OCI-LY3 (cell line): ENCODE measurements around the gene WDR77.

Source experiments
- H2AFZ ChIP-seq: fragments of 200-600, 300-600 bp; shearing (Covaris generic); 2 replicates; pipeline ENCODE4 v1.6.0; 2014; ENCODE audit warnings: antibody characterized with exemption, low read depth, low read length
- H3K27ac ChIP-seq: fragments of 200-600, 300-600 bp; sonication (generic); 2 replicates; pipeline ENCODE4 v1.5.1; 2014; ENCODE audit warnings: mild to moderate bottlenecking, low read length, moderate library complexity, mixed read lengths
- H3K27me3 ChIP-seq: fragments of 200-600, 300-600 bp; sonication (generic); 2 replicates; pipeline ENCODE4 v1.6.1; 2014; ENCODE audit warnings: low read depth, low read length, mixed read lengths
- H3K36me3 ChIP-seq: fragments of 200-600, 300-600 bp; sonication (generic); replicated peaks from 2 replicates; pipeline ENCODE3; 2014; ENCODE audit warnings: low read depth, low read length, mixed read lengths
- H3K4me1 ChIP-seq: fragments of 300-600, 200-600 bp; sonication (generic); 2 replicates; pipeline ENCODE4 v1.6.1; 2014; ENCODE audit warnings: low read length, mixed read lengths
- H3K4me2 ChIP-seq: fragments of 200-600, 300-600 bp; sonication (generic); 2 replicates; pipeline ENCODE4 v1.6.1; 2014; ENCODE audit warnings: low read length, mixed read lengths
- H3K4me3 ChIP-seq: fragments of 300-600, 200-600 bp; sonication (generic); 2 replicates; pipeline ENCODE4 v1.5.1; 2014; ENCODE audit warnings: antibody characterized with exemption, mild to moderate bottlenecking, low read length, moderate library complexity
- H3K79me2 ChIP-seq: fragments of 300-600, 200-600 bp; shearing (Covaris generic); 2 replicates; pipeline ENCODE4 v1.6.1; 2014; ENCODE audit warnings: mild to moderate bottlenecking, low read length, mixed read lengths
- H3K9ac ChIP-seq: fragments of 300-600, 200-600 bp; shearing (Covaris generic); 2 replicates; pipeline ENCODE4 v1.6.0; 2014; ENCODE audit warnings: mild to moderate bottlenecking, low read length, moderate library complexity
- H3K9me3 ChIP-seq: fragments of 200-600, 300-600 bp; shearing (Covaris generic); 2 replicates; pipeline ENCODE4 v1.6.1; 2014; ENCODE audit warnings: low read length, mixed read lengths; ENCODE audit not compliant: insufficient read depth
- H4K20me1 ChIP-seq: fragments of 200-600, 300-600 bp; sonication (generic); 2 replicates; pipeline ENCODE4 v1.6.1; 2016; ENCODE audit warnings: low read length, mixed read lengths; ENCODE audit not compliant: insufficient read depth
- EZH2phosphoT487 ChIP-seq: fragments of 200-600 bp; shearing (Covaris generic); IDR thresholded peaks from 2 replicates; pipeline ENCODE4 v1.6.1; 2018; ENCODE audit warnings: antibody characterized with exemption, mixed run types, low read depth
- TF ChIP-seq, protein P1 (sequence below): fragments of 200-600, 300-600 bp; sonication (generic); IDR thresholded peaks from 2 replicates; pipeline ENCODE4 v1.5.1; 2014; ENCODE audit warnings: antibody characterized with exemption, low read length, low read depth

The WDR77 gene

DNA sequence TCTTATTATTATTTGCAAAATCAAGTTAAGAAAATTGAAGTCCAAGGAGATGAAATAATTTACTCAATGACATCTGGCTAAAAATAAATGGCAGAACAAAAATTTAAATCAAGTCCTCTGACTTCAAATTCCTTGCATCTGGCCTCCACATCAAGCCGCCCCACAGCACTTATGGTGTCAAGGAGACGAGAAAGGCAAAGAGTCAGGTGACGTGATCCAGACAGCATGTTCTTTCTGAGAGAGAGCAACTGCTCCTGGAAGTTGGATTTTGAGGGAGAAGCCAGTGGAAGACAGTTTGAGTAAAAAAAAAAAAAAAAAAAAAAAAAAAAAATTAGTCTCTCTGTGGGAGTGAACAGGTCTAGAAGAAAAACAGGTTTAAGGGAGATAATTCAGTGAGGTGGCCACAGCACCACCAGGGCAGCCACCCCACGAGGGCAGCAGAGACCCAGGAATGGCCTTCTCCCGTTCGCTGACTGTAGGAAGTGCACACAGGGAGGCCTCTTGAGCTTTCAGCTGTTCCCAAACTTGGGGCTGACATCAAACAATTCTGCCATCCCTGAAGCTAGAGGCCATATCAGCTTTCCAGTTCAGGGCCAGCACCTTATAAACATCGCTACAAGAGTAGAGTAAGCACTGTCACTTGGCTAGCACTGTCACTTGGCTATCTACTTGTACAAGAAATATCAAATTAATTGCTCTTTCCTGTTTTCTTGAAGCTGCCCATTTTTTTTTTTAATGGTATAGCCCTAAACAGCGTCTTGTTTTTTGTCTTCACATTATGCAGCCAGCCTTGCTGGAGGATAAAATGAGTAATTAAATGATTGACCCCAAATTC is 32.5 kb upstream of the WDR77 start:
- TF ChIP-seq, protein P1, sequence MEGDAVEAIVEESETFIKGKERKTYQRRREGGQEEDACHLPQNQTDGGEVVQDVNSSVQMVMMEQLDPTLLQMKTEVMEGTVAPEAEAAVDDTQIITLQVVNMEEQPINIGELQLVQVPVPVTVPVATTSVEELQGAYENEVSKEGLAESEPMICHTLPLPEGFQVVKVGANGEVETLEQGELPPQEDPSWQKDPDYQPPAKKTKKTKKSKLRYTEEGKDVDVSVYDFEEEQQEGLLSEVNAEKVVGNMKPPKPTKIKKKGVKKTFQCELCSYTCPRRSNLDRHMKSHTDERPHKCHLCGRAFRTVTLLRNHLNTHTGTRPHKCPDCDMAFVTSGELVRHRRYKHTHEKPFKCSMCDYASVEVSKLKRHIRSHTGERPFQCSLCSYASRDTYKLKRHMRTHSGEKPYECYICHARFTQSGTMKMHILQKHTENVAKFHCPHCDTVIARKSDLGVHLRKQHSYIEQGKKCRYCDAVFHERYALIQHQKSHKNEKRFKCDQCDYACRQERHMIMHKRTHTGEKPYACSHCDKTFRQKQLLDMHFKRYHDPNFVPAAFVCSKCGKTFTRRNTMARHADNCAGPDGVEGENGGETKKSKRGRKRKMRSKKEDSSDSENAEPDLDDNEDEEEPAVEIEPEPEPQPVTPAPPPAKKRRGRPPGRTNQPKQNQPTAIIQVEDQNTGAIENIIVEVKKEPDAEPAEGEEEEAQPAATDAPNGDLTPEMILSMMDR: peak; percentile 80
- TF ChIP-seq EZH2phosphoT487: no peak
- no peak overlapping the region for H3K4me3 ChIP-seq
- H3K27ac ChIP-seq: peak overlapping the region; percentile 48; the same call in 1 of the 2 replicates
- H3K4me2 ChIP-seq: peak overlapping the region; percentile 62
- 0 out of 2 replicates have a peak overlapping the region, but pooled peaks have one; percentile 23 for H2AFZ ChIP-seq
- H3K9me3 ChIP-seq: no peaks in the 10 kb centered on the region
- peak overlapping the region; percentile 14; the same call in 1 of the 2 replicates for H3K9ac ChIP-seq
- H3K36me3 ChIP-seq: no peaks in the 10 kb centered on the region
- H3K27me3 ChIP-seq: no peaks in the 10 kb centered on the region
- no peaks in the 10 kb centered on the region for H4K20me1 ChIP-seq
- H3K79me2 ChIP-seq: no peaks in the 10 kb centered on the region
- peaks cover 49% of the 10 kb centered on the region for H3K4me1 ChIP-seq

DNA sequence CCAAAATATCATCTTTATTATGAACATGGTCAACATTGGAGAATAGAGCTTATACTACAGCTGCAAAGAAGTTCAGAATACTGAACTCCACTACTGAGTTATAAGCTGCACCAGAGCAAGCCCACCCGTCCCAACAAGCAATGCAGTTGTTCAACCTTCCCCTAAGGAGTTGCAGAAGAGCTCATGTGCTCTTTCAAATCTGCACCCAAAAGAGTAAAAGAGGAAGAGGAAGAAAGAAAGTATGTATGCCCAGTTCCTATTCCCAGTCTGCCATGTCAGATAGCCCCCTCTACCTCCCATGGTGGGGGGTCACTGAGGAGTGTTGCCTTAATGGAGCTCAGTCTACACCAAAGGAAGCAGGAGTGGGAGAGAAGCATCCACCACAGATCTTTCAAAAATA is 31.6 kb upstream of the WDR77 start:
- H3K27ac ChIP-seq: peak overlapping the region; percentile 48
- no peak overlapping the region for H3K9ac ChIP-seq
- peaks cover 56% of the 10 kb centered on the region for H3K4me1 ChIP-seq
- H2AFZ ChIP-seq: peak overlapping the region; percentile 42; the same call in 1 of the 2 replicates
- no peaks in the 10 kb centered on the region for H4K20me1 ChIP-seq
- no peak overlapping the region for H3K4me3 ChIP-seq
- TF ChIP-seq, protein P1: no peak
- no peak for TF ChIP-seq EZH2phosphoT487
- H3K36me3 ChIP-seq: no peaks in the 10 kb centered on the region
- H3K4me2 ChIP-seq: peak overlapping the region; percentile 62
- no peaks in the 10 kb centered on the region for H3K9me3 ChIP-seq
- no peaks in the 10 kb centered on the region for H3K27me3 ChIP-seq
- no peaks in the 10 kb centered on the region for H3K79me2 ChIP-seq

DNA sequence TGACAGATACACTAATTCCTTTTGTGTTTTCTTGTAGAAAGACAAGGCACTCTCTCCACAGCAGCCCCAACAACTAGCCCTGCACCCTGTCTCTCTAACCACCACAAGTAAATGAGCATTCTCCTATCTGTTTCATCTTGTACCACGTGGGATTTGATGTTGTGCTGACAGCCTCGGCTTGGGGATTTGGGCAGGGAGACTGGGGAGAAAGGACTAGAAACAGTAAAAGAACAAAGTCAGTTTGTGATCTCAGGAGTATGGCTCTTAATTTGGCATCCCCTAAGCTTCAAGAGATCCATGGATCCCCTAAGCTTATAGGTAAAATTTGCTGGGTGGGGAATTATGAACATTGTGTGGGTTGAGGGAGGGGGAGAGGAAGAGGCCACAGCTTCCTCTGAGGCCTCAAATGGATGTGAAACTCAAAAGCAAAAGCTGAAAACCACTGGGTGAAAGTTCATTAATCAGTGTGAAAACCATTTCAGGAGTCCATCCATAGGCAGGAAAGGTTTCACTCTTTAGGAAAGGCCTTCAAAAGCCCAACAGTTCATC is 27.8 kb upstream of the WDR77 start:
- Histone ChIP-seq H3K36me3 (no peaks in the 10 kb centered on the region), H3K27ac (peak overlapping the region; percentile 39), H3K9ac (peak overlapping the region; percentile 41; the same call in 1 of the 2 replicates), H3K27me3 (no peaks in the 10 kb centered on the region), H3K4me3 (peak overlapping the region; percentile 39), H2AFZ (peak overlapping the region; percentile 63), H3K79me2 (no peaks in the 10 kb centered on the region), H3K9me3 (no peaks in the 10 kb centered on the region), H4K20me1 (no peaks in the 10 kb centered on the region), H3K4me1 (peaks cover 42% of the 10 kb centered on the region), H3K4me2 (peak overlapping the region; percentile 76)
- TF ChIP-seq EZH2phosphoT487: no peak
- TF ChIP-seq, protein P1: no peak

DNA sequence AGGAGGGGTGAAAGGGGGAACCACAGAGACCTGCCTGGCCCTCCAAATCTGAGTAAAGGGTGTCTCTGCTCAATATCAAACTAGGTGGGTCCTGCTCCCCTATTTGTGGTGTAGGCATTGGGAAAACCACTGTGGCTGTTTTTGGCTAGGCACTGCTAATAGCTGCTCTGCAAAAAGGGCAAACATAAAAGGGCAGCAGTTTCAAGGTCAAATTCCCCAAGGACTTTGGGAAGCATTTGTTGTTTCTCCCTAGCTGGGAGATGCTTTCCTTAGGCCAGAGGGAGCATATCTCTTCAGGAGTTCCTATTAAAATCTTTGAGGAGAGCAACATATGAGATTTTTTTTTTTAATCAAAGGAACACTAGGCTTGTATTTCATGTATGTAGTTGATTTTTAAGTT is 27.2 kb upstream of the WDR77 start:
- TF ChIP-seq EZH2phosphoT487: no peak
- TF ChIP-seq, protein P1: no peak
- Histone ChIP-seq H3K9me3 (no peaks in the 10 kb centered on the region), H3K4me2 (0 out of 2 replicates have a peak overlapping the region, but pooled peaks have one; percentile 76)

More for the DNA sequence above, 27.2 kb upstream of the WDR77 start:
- no peaks in the 10 kb centered on the region for H4K20me1 ChIP-seq
- peaks cover 43% of the 10 kb centered on the region for H3K4me1 ChIP-seq
- no peak overlapping the region for H2AFZ ChIP-seq
- no peaks in the 10 kb centered on the region for H3K27me3 ChIP-seq
- H3K4me3 ChIP-seq: no peak overlapping the region
- H3K9ac ChIP-seq: no peak overlapping the region
- no peaks in the 10 kb centered on the region for H3K79me2 ChIP-seq
- H3K36me3 ChIP-seq: peaks cover 4% of the 10 kb centered on the region
- no peak overlapping the region for H3K27ac ChIP-seq
